HCT116 (cell line): Measurements from ENCODE around the gene MYBPH.

ENCODE experiments used
- CEBPB ChIP-seq: IDR thresholded peaks from 2 replicates; pipeline ENCODE4 v1.6.1; 2012; ENCODE audit warnings: low read depth
- ELF1 ChIP-seq: IDR thresholded peaks from 2 replicates; pipeline ENCODE4 v1.6.1; 2012; ENCODE audit warnings: low read depth, borderline replicate concordance
- MAX ChIP-seq: IDR thresholded peaks from 2 replicates; pipeline ENCODE4 v1.6.1; 2012
- POLR2A ChIP-seq: IDR thresholded peaks from 2 replicates; pipeline ENCODE4 v1.7.0; 2011; ENCODE audit warnings: borderline replicate concordance; ENCODE audit not compliant: insufficient read depth, insufficient read length; ENCODE audit errors: extremely low read depth
- POLR2AphosphoS5 ChIP-seq: IDR thresholded peaks from 2 replicates; pipeline ENCODE4 v1.6.1; 2011; ENCODE audit warnings: mild to moderate bottlenecking, low read depth, low read length, moderate library complexity
- RAD21 ChIP-seq: IDR thresholded peaks from 2 replicates; pipeline ENCODE4 v1.6.1; 2012; ENCODE audit warnings: low read depth, mild to moderate bottlenecking
- REST ChIP-seq: IDR thresholded peaks from 2 replicates; pipeline ENCODE4 v1.6.1; 2012; ENCODE audit warnings: low read depth
- SIN3A ChIP-seq: IDR thresholded peaks from 2 replicates; pipeline ENCODE4 v1.6.1; 2012; ENCODE audit warnings: low read depth
- YY1 ChIP-seq: IDR thresholded peaks from 2 replicates; pipeline ENCODE4 v1.6.1; 2011; ENCODE audit warnings: low read length, low read depth, moderate library complexity, mild to moderate bottlenecking; ENCODE audit not compliant: insufficient replicate concordance; ENCODE audit errors: extremely low read depth
- ZNF274 ChIP-seq: fragments of 200-500 bp; sonication (Bioruptor generic); IDR thresholded peaks from 2 replicates; pipeline ENCODE4 v1.6.1; 2014; ENCODE audit warnings: mild to moderate bottlenecking, low read depth, low read length, inconsistent platforms
- TF ChIP-seq, protein P1 (sequence below), 3 experiments: fragments of 200-600 bp in 1 of 3; sonication (generic) in 1 of 3; IDR thresholded peaks in 2 of 3; conservative IDR thresholded peaks in 1 of 3; 2 replicates each; pipeline ENCODE4 v1.5.1; 2012 to 2017; ENCODE audit warnings: low read depth in 2 of 3, low read length in 2 of 3, antibody characterized with exemption in 1 of 3, borderline replicate concordance in 1 of 3, control low read depth in 1 of 3, mild to moderate bottlenecking in 1 of 3, mixed read lengths in 1 of 3, mixed run types in 1 of 3, moderate library complexity in 1 of 3; ENCODE audit not compliant: insufficient read depth in 1 of 3

DNA sequence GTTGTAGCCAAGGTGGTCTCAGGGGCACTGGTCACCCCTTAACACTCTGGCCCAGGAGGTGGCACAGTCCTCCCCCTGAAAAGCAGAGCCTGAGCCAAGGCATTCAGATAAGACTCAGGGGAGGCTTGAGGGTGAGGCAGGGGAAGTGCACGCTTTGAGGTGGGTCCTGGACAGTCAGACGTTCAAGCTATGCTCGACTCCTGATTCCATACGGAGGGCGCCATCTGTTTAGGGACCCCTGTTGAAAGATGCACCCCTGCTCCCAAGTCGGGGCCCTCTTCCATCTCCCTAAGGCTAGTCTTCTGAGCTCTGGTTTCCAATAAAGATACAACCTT is 23.8 kb upstream of the MYBPH start:
- TF ChIP-seq, protein P1, sequence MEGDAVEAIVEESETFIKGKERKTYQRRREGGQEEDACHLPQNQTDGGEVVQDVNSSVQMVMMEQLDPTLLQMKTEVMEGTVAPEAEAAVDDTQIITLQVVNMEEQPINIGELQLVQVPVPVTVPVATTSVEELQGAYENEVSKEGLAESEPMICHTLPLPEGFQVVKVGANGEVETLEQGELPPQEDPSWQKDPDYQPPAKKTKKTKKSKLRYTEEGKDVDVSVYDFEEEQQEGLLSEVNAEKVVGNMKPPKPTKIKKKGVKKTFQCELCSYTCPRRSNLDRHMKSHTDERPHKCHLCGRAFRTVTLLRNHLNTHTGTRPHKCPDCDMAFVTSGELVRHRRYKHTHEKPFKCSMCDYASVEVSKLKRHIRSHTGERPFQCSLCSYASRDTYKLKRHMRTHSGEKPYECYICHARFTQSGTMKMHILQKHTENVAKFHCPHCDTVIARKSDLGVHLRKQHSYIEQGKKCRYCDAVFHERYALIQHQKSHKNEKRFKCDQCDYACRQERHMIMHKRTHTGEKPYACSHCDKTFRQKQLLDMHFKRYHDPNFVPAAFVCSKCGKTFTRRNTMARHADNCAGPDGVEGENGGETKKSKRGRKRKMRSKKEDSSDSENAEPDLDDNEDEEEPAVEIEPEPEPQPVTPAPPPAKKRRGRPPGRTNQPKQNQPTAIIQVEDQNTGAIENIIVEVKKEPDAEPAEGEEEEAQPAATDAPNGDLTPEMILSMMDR (IDR thresholded peaks at IDR 0.05 in 2 of 3, conservative IDR thresholded peaks at IDR 0.05 in 1 of 3; ENCODE audit: borderline replicate concordance in 1 of 3, insufficient read depth in 1 of 3, low read depth in 2 of 3, low read length in 2 of 3): no peak
- TF ChIP-seq ZNF274: no peak
- no peak for TF ChIP-seq RAD21
- TF ChIP-seq POLR2A: no peak
- TF ChIP-seq SIN3A: no peak
- TF ChIP-seq MAX: no peak
- no peak for TF ChIP-seq YY1
- no peak for TF ChIP-seq CEBPB
- TF ChIP-seq ELF1: no peak
- no peak for TF ChIP-seq POLR2AphosphoS5
- TF ChIP-seq REST: no peak
